ENCODE measurements around the gene ODAM.

DNA sequence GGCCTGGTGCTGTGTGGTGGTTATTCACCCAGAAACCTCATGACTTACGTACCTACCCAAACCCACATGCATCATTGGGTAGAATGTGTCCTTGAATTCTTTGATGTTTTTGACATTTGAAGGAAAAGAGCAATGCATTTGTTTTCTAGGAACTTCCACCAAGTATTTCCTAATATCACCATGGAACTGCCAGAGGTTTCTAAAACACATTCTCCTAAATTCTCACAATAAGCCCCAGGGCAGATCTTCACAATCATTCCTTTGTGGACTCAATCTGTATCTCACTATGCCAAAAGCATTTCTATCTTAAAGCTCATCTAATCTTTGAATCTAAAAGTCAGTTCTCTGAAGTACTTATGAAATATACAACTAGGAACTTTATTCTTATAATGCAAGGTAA, 8.3 kb upstream of the ODAM start:
- TF ChIP-seq EZH2 (IDR thresholded peaks at IDR 0.05; ENCODE audit: low read depth), result no peak
- TF ChIP-seq, protein P1, sequence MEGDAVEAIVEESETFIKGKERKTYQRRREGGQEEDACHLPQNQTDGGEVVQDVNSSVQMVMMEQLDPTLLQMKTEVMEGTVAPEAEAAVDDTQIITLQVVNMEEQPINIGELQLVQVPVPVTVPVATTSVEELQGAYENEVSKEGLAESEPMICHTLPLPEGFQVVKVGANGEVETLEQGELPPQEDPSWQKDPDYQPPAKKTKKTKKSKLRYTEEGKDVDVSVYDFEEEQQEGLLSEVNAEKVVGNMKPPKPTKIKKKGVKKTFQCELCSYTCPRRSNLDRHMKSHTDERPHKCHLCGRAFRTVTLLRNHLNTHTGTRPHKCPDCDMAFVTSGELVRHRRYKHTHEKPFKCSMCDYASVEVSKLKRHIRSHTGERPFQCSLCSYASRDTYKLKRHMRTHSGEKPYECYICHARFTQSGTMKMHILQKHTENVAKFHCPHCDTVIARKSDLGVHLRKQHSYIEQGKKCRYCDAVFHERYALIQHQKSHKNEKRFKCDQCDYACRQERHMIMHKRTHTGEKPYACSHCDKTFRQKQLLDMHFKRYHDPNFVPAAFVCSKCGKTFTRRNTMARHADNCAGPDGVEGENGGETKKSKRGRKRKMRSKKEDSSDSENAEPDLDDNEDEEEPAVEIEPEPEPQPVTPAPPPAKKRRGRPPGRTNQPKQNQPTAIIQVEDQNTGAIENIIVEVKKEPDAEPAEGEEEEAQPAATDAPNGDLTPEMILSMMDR (conservative IDR thresholded peaks at IDR 0.05), result no peak

Data from PC-9 (cell line).